ENCODE results near the gene CTRL. TPM values are rescaled to one million over a fixed set of nuclear protein-coding genes. Genes with fewer than 3 reads are reported as not detected.
A peak's percentile ranks its signal among the peaks of the same experiment; 100 is the strongest.

CTRL gene
- total and polyA plus RNA-seq, 9 donors: 0.35 to 4.4 (median 2.5) TPM

GRCh38 chr16:67934306-67935100, 2.8 kb upstream of the CTRL start:
- Histone ChIP-seq H3K27ac (peak overlapping the region; percentile 38 to 85), H3K9me3 (no peaks in the 10 kb centered on the region), H3K4me1 (ENCODE audit: insufficient read depth) (peaks cover 11% of the 10 kb centered on the region), H3K36me3 (no peaks in the 10 kb centered on the region), H3K27me3 (no peaks in the 10 kb centered on the region), H3K4me3 (peak overlapping the region; percentile 96)
- peak in 2 of 5 donors; percentile 46 to 59 for DNase-seq
- 22 to 37% (median 27%) methylated on average over 13 of the region's 13 CpGs for WGBS, 3 donors
- TF ChIP-seq POLR2A (IDR thresholded peaks at IDR 0.05) (peak; percentile 4), CTCF (IDR thresholded peaks at IDR 0.05) (no peak), EP300 (IDR thresholded peaks at IDR 0.05) (no peak)
- intact Hi-C loops (cut with DNase I): loop anchor here in 2 of 4 donors (5.0 to 10.0 kb wide), 2 partner anchors 257 to 270 kb away; partner anchors contain the start of genes ACD (in 1 of the 2), C16orf86 (in 1 of the 2), ENKD1 (in 1 of the 2) and PARD6A (in 1 of the 2)

GRCh38 chr16:67933805-67934204, 2.1 kb upstream of the CTRL start:
- no peak overlapping the region for H3K4me3 ChIP-seq
- H3K27me3 ChIP-seq: no peaks in the 10 kb centered on the region
- no peak overlapping the region for H3K27ac ChIP-seq
- TF ChIP-seq EP300 (IDR thresholded peaks at IDR 0.05) (no peak), POLR2A (IDR thresholded peaks at IDR 0.05) (no peak), CTCF (IDR thresholded peaks at IDR 0.05) (no peak)
- H3K36me3 ChIP-seq: no peaks in the 10 kb centered on the region
- no peak for DNase-seq
- no peaks in the 10 kb centered on the region for H3K9me3 ChIP-seq
- H3K4me1 ChIP-seq (ENCODE audit: insufficient read depth): peaks cover 11% of the 10 kb centered on the region
- 77 to 78% (median 78%) methylated on average over 7 of the region's 7 CpGs for WGBS, 3 donors
- intact Hi-C loops (cut with DNase I): loop anchor here in 2 of 4 donors (5.0 to 10.0 kb wide), 2 partner anchors 257 to 269 kb away; partner anchors contain the start of genes ACD (in 1 of the 2), C16orf86 (in 1 of the 2), ENKD1 (in 1 of the 2) and PARD6A (in 1 of the 2)

GRCh38 chr16:67932462-67932840, 789 bp upstream of the CTRL start:
- Histone ChIP-seq H3K4me1 (ENCODE audit: insufficient read depth) (peaks cover 11% of the 10 kb centered on the region), H3K4me3 (no peak overlapping the region), H3K9me3 (no peaks in the 10 kb centered on the region), H3K27me3 (no peaks in the 10 kb centered on the region), H3K36me3 (no peaks in the 10 kb centered on the region), H3K27ac (peak overlapping the region in 1 of 2 donors; percentile 40)
- TF ChIP-seq POLR2A (IDR thresholded peaks at IDR 0.05) (no peak), EP300 (IDR thresholded peaks at IDR 0.05) (no peak), CTCF (IDR thresholded peaks at IDR 0.05) (no peak)
- no peak for DNase-seq
- WGBS, 3 donors: 88 to 93% (median 91%) methylated on average over 4 of the region's 4 CpGs
- intact Hi-C loops (cut with DNase I): loop anchor here in 2 of 4 donors (5.0 to 10.0 kb wide), 2 partner anchors 255 to 268 kb away; partner anchors contain the start of genes ACD (in 1 of the 2), C16orf86 (in 1 of the 2), ENKD1 (in 1 of the 2) and PARD6A (in 1 of the 2)

GRCh38 chr16:67930678-67931211, 917 bp downstream of the CTRL start:
- TF ChIP-seq POLR2A (IDR thresholded peaks at IDR 0.05) (no peak), EP300 (IDR thresholded peaks at IDR 0.05) (no peak), CTCF (IDR thresholded peaks at IDR 0.05) (no peak)
- H3K4me1 ChIP-seq (ENCODE audit: insufficient read depth): peaks cover 7% of the 10 kb centered on the region
- peak overlapping the region in 1 of 2 donors; percentile 40 for H3K27ac ChIP-seq
- WGBS, 3 donors: 85 to 92% (median 88%) methylated on average over 17 of the region's 17 CpGs
- no peaks in the 10 kb centered on the region for H3K9me3 ChIP-seq
- no peaks in the 10 kb centered on the region for H3K27me3 ChIP-seq
- DNase-seq: peak in 1 of 5 donors; percentile 27
- H3K4me3 ChIP-seq: no peak overlapping the region
- no peaks in the 10 kb centered on the region for H3K36me3 ChIP-seq
- intact Hi-C loops (cut with DNase I): loop anchor here in 2 of 4 donors (5.0 to 10.0 kb wide), 2 partner anchors 253 to 266 kb away; partner anchors contain the start of genes ACD (in 1 of the 2), C16orf86 (in 1 of the 2), ENKD1 (in 1 of the 2) and PARD6A (in 1 of the 2)

Data from ovary (tissue), 9 donors.